Posterior cingulate gyrus (tissue), 11 donors: Measurements from ENCODE around the gene VGLL3.
"Not testable (repeated sequence)": the region's sequence is repeated elsewhere in the genome, so short reads cannot be mapped to it uniquely, and the experiment has no call there.

Source experiments
- DNase-seq, 10 donors: peaks; one replicate each; pipeline versions ENCODE4 v3.0.0 to v3.0.0-alpha.2; 2020 to 2021; ENCODE audit warnings: mixed read lengths in 3 of 10
- intact Hi-C: fragments of 100-400 bp; cut with DNase I; formaldehyde crosslinking; loops from one replicate; pipeline ENCODE4 v1.15.1; 2023

The VGLL3 gene

DNA sequence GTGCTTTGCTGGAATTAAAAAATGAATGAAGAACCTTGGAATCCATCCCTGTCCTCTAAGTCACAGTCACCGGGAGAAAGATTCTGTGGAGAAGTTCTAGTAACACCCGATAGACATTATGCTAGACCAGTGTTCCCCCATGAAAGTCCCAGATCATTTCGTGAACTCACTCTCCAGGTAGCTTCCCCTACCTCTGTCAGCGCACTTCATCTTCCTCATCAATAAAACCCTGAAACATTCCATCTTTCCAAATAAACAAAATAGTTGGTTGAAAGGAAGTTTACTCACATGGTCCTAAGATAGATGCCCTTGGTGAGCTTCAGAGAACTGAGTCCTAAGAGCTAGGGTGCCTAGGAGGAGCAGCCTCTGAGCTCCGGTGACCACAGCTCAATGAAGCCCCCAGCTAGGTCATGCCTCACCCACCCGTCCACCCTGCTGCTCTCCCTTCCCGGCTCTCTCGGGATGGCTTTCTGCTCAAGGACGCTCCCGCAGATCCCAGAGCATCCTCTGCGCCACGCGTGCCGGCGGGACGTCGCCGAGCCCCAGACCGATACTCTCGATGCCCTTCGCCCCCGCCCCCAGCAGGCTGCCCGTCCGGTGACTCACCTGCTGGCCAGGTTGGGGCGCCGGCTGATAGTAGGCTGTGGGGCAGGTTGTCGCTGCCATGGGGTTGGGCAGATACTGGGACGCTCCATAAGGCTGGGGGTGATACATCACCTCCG, 776 bp downstream of the VGLL3 start:
- peak in 4 of 10 donors; percentile 7 to 77 (median 68) for DNase-seq
- intact Hi-C loops: loop anchor here (10.0 kb wide), 1 partner anchor 205 kb away; no protein-coding TSS in a partner anchor

DNA sequence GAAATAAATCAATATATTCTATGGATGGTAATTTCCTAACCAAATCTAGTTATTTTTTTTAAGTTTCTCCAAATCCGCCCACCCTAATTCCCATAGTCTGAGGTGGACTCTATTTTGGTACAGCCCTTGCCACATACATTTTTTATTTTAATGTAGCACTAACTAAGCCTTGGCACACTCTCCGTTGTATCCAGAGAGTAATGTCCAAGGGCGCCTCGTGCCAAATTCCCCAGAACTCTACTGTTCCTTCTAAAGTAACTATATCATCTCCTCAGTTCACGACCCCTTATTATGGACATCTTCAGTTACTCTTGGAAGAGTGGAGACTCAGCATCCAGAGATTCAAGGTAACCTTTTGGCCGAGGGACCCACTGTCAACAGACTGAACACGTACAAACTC, 1.3 kb downstream of the VGLL3 start:
- DNase-seq: peak in 1 of 10 donors; percentile 14
- intact Hi-C loops: loop anchor here (10.0 kb wide), 1 partner anchor 205 kb away; no protein-coding TSS in a partner anchor

DNA sequence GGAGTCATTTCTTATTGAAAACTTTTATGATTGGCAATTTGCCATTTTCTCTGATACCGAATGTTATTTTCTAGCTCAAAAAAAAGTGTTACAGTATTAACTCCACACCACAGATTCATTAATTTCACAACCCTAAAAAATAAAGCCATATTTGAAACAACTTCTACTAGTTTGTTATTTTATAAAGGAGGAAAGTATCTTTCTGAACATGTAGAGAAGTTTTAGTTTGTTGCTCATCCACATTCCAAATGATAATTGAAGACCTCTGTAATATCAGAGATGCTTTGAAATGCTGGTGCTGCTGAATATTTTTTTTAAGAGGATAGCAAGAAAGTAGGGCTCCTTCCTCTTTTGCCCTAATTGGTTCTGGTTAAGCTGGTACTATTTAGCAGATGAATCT, 1.9 kb downstream of the VGLL3 start:
- intact Hi-C loops: no loop called here
- DNase-seq: no peak

DNA sequence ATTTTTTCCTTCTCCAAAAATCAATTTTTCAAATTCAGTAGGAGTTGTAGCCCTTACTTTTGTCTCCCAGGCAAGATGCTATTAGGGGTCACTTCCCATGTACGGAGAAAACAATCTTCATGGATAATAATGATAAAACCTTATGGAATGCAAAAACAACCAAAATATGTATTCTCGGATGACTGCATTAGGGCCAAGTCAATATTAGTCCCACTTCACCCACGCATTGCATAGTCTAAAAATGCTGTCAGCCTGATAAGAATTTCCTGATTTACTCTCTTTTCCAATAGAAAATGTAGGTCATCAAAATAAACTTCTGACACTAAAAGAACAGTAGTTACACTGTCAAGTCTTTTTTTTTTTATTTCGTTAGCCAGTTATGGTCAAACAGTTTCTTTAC, 2.7 kb downstream of the VGLL3 start:
- DNase-seq: no peak
- intact Hi-C loops: no loop called here

DNA sequence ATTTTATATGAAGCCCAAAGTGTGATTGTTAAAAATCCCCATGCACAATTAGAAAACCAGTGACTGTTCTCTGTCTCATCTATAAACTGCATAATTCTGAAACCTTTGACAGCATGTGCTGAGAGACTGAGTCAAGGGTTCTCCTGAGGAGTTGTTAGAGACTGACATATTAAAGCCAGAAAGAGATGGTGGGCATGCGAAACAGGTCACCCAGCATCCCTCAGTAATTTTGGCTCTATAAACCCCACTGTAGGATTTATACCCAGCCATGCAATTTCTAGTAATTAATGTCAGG, 3.6 kb downstream of the VGLL3 start:
- DNase-seq: no peak
- intact Hi-C loops: no loop called here

DNA sequence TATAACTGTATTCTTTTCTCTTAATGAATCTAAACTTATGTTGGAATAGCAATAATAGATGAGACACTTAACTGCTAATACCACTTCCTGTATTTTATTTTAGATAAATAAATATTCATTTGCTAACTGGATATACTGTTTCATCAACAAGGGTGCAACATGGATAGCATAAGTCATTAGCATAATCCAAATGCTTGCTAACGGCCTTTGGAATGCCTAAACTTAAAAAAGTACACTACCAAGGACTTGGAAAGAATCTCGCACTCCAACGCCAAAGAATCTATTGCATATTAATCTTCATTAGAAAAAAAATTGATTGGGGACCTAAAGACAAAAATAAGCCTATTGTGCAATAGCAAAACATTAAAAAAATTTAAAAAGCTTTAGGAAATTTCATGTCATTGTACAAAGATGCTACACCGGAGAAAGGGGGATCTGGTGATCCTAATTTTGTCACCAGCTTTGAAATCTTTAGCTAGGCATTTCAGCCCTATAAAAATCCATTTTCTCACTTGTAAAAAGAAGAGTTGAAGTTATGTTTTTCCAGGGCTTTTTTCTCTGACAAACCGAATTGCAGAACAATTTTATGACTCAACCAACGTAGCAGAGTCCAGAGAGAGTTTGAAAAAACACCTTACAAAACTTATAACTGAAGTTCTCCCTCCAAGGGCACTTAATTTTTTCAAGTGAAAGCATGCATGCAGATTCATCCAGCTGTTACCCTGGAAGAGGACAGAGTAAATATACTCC, 4.1 kb downstream of the VGLL3 start:
- intact Hi-C loops: no loop called here
- no peak for DNase-seq

DNA sequence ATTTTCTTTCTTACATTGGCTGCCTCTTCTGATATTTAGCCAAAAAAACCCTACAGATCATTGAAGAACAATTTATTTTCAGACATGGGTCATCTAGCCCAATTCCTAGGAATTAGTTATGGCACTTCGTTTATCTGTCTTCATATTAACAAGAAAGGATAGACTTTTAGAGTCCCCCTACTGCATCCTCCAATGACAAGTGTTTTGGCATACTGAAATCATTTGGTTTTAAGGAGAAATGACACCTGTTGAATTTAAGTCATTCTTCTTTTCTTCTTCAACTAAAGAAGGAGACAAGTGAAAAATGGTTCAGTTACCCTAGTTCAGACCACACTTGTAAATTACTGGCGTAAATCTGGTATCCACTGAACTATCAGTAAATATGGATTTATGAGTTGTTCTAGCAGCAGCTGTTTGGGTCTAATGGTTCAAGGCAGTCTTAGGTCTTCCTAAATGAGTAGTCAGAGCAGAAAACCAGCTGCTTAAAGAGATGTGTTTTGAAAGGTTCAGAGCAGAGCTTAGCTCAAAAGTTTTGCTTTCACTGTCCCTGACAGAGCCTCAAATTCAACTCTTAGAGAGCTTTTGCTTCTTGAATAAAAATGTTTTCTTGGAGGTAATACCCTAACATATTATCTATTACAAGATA, 5.6 kb downstream of the VGLL3 start:
- intact Hi-C loops: no loop called here
- no peak for DNase-seq

DNA sequence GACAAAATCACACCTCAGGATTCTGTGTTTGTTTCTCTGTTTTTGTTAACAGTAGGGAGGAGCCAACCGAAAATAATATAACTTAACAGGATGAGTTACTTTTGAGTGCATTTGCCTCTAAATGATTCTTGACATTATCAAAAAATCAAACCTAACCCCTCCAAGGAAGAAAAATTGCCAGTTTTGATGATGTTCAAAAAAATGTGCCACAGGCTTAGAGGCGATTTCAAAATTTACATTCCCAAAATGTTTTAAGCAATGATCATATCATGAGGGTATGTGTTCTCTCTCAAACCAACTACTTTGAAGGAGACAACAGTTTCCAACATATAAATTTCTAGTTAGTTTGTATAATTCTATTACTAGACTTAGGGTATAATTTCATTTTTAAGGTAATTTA, 6.7 kb downstream of the VGLL3 start:
- intact Hi-C loops: no loop called here
- DNase-seq: no peak

DNA sequence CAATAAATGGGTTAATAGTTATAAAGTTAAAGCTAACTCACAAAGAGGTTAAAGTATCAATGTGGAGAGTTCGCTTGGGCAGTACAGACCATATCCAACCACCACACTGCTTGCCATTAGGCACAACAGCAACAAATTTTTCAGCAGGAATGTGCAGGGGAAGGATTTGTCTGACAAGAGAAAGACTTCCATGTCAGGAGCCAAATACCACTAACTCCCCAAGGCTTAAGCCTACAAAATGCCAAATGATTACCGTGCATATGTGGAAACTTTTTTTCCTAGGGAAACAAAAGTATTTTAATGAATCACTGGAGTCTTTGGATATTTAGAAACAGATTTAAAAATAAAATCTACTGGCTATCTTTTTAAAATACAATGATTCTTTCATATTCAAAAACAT, 8.1 kb downstream of the VGLL3 start:
- intact Hi-C loops: no loop called here
- no peak for DNase-seq

DNA sequence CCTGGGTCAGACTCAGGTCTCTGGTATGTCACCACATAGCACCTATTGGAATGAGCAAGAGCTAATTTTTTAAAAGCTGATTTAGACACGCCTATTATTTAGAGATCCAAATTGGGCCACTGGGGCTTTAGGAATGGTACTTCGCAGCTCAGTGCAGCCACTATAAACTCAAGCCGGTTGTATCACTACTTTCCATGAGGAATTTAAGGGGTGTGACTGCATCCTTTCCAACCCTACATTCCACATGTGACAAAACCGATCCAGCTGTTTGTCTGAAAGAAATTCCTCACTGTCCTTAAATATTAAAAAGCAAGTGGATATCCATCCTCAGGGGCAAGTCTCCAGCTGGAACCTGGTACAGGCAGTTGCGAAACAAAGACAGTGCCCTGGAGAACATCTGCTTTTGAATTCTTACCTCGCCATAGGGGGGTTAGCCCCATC, 12.8 kb downstream of the VGLL3 start:
- no peak for DNase-seq
- intact Hi-C loops: no loop called here

DNA sequence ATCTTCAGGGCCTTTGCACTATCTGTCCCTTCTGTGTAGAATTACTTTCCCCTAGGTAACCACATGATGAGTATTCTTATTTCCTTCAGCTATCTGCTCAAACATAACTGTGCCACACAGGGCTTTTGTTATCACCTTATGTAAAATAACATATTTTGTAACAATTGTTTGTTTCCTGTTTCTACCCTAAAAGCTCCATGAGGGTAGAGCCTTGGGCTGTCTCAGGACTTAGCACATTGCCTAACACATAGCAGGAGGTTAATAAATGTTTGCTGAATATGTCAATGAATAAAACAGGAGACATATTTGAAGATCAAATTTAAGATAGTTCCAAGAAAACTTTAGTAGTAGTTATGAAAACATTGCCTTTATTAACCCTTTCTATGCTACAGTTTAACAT, 14.7 kb downstream of the VGLL3 start:
- no peak for DNase-seq
- intact Hi-C loops: no loop called here

DNA sequence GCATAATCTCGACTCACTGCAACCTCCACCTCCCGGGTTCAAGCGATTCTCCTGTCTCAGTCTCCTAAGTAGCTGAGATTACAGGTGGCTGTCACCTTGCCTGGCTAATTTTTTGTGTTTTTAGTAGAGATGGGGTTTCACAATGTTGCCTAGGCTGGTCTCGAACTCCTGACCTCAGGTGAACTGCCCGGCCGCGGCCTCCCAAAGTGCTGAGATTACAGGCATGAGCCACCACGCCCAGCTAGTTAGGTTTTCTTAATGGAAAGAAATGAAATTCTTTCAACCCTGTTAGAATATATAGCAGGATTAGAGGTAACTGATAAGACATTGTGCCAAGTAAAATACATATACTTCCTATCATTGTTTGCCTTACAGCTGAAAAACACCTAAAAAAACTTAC, 16.8 kb downstream of the VGLL3 start:
- DNase-seq: peak in 1 of 10 donors; percentile 32
- intact Hi-C loops: not testable (repeated sequence)

DNA sequence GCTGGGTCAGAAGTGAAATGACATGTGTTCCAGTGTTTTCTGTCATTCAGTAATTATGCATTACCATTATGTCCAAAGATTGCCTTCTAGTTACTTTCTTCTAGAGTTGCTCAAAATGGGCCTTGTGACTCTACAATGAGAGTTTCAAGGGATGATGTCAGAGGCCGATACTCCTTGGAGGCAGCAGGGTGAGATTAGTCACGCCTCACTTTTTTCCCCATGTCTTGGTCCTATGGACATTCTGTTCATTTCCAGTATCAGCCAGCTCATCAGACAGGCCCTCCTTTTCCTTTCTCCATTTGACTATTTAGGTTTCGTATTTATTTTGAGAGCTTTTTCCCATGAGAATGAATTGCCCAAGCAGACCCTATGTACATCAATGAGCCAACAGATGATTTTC, 17.5 kb downstream of the VGLL3 start:
- intact Hi-C loops: no loop called here
- DNase-seq: no peak

DNA sequence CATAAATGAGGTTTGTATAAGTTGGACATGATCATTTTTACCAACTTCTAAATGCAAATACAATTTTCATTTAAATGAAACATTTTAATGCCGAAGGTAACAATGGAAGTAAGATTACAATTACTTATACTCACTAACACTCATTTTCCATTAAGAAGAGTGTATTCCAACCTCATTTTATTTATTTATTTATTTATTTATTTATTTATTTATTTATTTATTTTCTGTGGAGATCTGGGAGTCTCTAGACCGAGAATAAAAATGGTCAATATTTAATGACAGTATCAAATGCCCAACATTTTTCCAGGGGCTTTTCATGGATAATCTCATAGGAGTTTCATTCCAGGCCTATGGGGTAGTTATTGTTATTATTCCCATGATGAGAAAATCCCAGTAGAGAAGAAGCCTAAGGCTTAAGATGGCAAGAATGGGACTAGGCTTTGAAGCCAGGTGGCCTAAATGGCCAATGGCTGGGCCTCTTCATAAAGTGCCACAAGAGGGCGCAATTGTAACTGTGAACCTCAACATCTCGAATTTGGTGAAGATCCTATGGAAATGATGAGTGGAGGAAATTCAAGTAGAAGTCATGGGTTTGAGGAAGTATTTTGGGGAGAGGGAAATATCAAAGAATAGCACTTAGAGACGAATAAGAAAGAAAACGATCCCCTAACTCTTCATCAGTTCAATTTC, 21.3 kb downstream of the VGLL3 start:
- intact Hi-C loops: no loop called here
- DNase-seq: peak in 1 of 10 donors; percentile 13

DNA sequence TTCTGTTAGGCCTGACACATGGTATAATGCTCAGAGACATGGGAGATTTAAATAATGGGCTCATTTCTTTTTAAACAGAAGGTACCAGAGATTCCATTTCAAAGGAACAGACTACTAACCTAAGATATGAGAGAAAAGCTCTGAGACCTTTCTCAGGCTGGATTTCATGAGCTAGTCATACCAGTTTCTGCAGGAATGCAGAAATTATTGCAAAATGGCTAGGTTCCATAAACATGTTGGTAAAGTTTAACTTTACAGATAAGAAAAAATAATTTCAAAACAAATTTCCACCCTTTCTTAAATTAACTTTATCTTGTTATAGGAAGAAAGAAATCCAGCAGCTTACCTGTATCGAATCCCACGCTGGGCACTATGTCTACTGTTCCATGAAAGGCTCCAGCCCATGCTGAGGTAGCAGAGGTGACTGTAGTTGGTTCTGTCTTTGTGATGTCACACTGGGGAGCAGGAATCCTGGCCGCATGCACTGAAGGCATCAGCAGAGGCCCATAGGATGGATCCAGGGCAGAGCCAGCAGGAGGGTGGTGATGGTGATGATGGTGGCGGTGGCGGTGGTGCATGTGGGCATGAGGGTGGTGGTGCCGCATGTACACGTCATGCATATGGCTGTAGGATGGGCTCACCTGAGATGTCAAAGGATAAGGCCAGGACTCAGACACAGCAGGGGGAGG, 22.6 kb downstream of the VGLL3 start:
- DNase-seq: no peak
- intact Hi-C loops: no loop called here

DNA sequence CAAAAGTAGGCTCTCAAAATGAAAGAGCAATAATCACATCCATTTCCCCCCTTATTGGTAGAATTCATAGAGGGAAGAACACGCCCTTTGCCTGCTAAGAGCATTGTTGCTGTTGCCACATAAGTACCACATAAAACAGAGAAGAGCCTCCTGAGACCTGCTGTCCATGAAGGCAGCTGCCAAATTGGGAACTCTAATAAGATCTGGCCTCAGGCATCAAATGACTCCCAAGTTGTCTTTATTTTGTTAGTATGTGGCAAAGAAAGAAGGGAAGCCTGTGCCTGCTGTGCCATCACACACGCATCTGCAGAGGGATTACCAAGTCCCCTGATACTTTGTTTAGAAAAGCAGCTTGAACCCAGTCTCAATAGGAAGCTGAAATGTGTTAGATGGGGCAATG, 23.9 kb downstream of the VGLL3 start:
- intact Hi-C loops: no loop called here
- no peak for DNase-seq

DNA sequence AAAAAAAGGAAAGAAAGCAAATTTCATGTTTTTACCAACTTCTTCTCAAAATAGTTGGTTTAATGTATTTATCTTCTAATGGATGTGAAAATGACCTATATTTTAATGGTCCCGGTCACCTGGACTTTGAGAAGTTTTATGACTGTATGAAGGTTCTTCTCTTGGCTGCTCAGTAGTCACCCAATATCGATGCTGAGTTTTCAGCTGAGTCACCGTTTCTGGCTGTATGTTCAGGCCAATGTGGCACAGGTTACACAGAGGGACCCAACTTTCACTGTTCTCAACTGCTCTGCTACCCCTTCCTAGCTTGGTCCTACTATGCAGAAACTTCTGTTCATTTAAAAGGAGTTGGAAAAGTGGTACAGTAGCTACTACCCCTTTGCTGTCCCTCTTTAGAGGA, 25.8 kb downstream of the VGLL3 start:
- intact Hi-C loops: no loop called here
- DNase-seq: no peak

DNA sequence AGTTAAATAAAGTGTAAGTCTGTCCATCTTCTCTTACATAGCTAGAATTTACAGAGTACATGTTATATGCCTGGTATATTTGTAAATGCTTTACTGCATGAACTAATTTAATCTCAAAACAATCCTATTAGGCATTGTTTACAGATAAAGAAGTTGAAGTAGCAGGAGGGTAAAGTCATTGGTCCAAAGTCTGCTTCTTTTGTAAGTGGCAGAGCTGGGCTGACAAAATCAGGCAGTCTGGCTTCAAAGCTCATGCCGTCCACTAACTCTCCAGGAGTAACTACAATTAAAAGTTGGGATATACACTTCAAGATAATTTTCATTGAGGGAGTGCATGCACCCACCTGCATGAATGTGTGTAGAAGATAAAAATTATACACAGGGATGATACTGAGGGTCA, 27.3 kb downstream of the VGLL3 start:
- intact Hi-C loops: no loop called here
- DNase-seq: no peak

DNA sequence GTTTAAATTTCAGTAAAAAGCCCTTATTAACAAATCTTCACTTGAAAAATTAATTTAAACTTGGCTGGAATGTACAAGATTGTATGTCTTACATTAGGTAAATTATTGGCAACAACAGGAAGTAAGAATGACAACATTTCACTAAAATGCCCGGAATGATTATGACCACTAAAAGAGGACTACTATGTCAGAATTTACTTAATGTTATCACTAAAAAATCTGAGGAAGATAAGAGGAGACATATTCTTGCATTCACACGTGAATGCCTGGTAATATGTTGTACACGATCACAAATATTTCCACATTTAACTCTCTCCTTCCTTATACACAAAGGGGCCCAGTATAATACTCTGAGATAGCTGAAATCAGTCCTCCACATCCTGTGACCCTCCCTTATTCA, 29.7 kb downstream of the VGLL3 start:
- intact Hi-C loops: no loop called here
- no peak for DNase-seq

DNA sequence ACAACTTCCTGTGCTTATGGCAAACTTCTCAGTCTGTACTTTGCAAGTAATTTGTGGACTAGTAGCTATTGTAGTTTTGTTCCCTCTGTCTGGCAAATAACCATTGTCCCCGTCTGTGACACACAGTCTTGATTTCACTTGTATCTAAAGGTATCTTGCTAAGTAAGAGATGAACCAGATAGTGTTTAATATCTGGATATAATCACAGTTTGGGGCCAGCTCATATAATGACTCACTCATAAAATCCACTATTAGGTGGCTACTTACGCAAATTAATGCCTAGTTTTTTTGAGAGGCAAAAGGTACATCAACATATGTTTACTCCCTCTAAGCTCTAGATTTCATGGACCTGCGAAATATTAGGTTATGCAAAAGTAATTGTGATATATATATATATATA, 30.4 kb downstream of the VGLL3 start:
- DNase-seq: no peak
- intact Hi-C loops: no loop called here

DNA sequence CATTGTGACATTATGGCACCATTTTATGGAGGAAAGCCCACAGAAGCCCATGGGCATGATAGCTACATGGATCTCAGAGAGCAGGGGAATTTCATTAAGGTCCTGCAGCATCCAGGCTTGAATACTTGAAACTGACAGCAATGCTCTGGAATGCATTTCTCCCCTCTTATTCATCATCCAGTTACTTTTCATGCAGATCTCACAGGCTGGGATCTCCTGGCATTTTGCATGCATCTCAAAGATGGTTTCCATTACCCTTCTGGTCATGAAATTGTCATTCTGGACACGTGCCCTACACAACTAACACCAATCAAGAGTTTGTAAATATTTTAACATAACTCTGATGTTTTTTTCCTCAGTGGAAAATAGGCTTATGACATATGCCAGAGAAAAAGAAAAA, 32.4 kb downstream of the VGLL3 start:
- intact Hi-C loops: no loop called here
- no peak for DNase-seq
